ENCODE results near the gene RREB1.

GRCh38 chr6:7107578-7108195 is at the start of gene RREB1:
- TF ChIP-seq CTCF (optimal IDR thresholded peaks at IDR 0.05 in 1 of 3, IDR thresholded peaks at IDR 0.05 in 1 of 3, conservative IDR thresholded peaks at IDR 0.05 in 1 of 3; ENCODE audit: extremely low read depth in 1 of 3, insufficient read depth in 2 of 3, low read length in 3 of 3) (no peak), EZH2 (IDR thresholded peaks at IDR 0.05; ENCODE audit: low read length) (no peak)

Data from keratinocyte (primary cell).